ENCODE results near the gene MTHFR.

- TF ChIP-seq, protein P1, sequence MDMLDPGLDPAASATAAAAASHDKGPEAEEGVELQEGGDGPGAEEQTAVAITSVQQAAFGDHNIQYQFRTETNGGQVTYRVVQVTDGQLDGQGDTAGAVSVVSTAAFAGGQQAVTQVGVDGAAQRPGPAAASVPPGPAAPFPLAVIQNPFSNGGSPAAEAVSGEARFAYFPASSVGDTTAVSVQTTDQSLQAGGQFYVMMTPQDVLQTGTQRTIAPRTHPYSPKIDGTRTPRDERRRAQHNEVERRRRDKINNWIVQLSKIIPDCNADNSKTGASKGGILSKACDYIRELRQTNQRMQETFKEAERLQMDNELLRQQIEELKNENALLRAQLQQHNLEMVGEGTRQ (IDR thresholded peaks at IDR 0.05; ENCODE audit: borderline replicate concordance, low read depth, low read length) = no peak
- TF ChIP-seq USF1 (IDR thresholded peaks at IDR 0.05; ENCODE audit: borderline replicate concordance, low read depth) (no peak), POLR2AphosphoS5 (IDR thresholded peaks at IDR 0.05; ENCODE audit: low read depth, low read length) (no peak), CTCF (IDR thresholded peaks at IDR 0.05) (no peak), JUND (IDR thresholded peaks at IDR 0.05) (no peak), SIN3A (IDR thresholded peaks at IDR 0.05; ENCODE audit: borderline replicate concordance, low read depth, low read length) (no peak), MEF2A (IDR thresholded peaks at IDR 0.05; ENCODE audit: borderline replicate concordance, low read depth) (no peak), EP300 (IDR thresholded peaks at IDR 0.05; ENCODE audit: borderline replicate concordance in 1 of 2, low read depth in 1 of 2, low read length in 1 of 2) (no peak), TAF1 (IDR thresholded peaks at IDR 0.05; ENCODE audit: borderline replicate concordance, low read depth, low read length) (no peak), NRF1 (IDR thresholded peaks at IDR 0.05; ENCODE audit: low read depth, low read length) (no peak), FOSL2 (IDR thresholded peaks at IDR 0.05; ENCODE audit: borderline replicate concordance, low read depth) (no peak)
These were observed 3.2 kb downstream of the MTHFR start for GRCh38 chr1:11802616-11802972.

Measured in SK-N-SH (cell line).